A673 (cell line): ENCODE results near the gene AFAP1L1. TPM values are rescaled to one million over a fixed set of nuclear protein-coding genes. Genes with fewer than 3 reads are reported as not detected.

Experiments
- BruUV-seq: library from RNA; stranded (reverse); fragments of 400-500 nt; replicated peaks from 2 replicates; lab custom pipeline; 2021; lab: Mats Ljungman, UMichigan
- CTCF ChIA-PET: fragments of 300-600 bp; sonication (Branson Sonifier 250); formaldehyde crosslinking; loops from one replicate; lab custom pipeline; 2022; ENCODE audit warnings: antibody characterized with exemption; lab: Charles Lee
- POLR2A ChIA-PET: fragments of 300-600 bp; sonication (Branson Sonifier 250); formaldehyde crosslinking; loops from one replicate; lab custom pipeline; 2022; ENCODE audit warnings: antibody characterized with exemption; ENCODE audit not compliant: low non-redundant PET; lab: Charles Lee
- DNase-seq: peaks from one replicate; pipeline ENCODE4 v3.0.0-alpha.2; 2015; ENCODE audit warnings: low spot score
- H3K27ac ChIP-seq: fragments of 200-600 bp; sonication (generic); 2 replicates; pipeline ENCODE4 v1.5.1; 2016; ENCODE audit warnings: mixed run types, low read depth, mild to moderate bottlenecking, mixed read lengths, antibody characterized with exemption, low read length; ENCODE audit not compliant: poor library complexity, severe bottlenecking
- H3K27me3 ChIP-seq: fragments of 200-600 bp; sonication (generic); replicated peaks from 2 replicates; pipeline ENCODE4 v1.6.1; 2017; ENCODE audit warnings: mixed run types, low read depth, mild to moderate bottlenecking, mixed read lengths, antibody characterized with exemption, low read length; ENCODE audit not compliant: insufficient read depth, poor library complexity
- H3K36me3 ChIP-seq: fragments of 200-600 bp; sonication (generic); 2 replicates; pipeline ENCODE4 v1.6.1; 2016; ENCODE audit warnings: mixed run types, mild to moderate bottlenecking, mixed read lengths, antibody characterized with exemption, low read length; ENCODE audit not compliant: insufficient read depth, poor library complexity, severe bottlenecking
- H3K4me1 ChIP-seq: fragments of 200-600 bp; sonication (generic); 2 replicates; pipeline ENCODE4 v1.6.1; 2017; ENCODE audit warnings: mixed run types, mild to moderate bottlenecking, mixed read lengths, antibody characterized with exemption, low read length; ENCODE audit not compliant: insufficient read depth, poor library complexity, severe bottlenecking
- H3K4me3 ChIP-seq: fragments of 200-600 bp; sonication (generic); 2 replicates; pipeline ENCODE4 v1.5.1; 2016; ENCODE audit warnings: low read depth, mixed run types, mild to moderate bottlenecking, mixed read lengths, low read length; ENCODE audit not compliant: poor library complexity, severe bottlenecking
- H3K9me3 ChIP-seq: fragments of 200-600 bp; sonication (generic); 2 replicates; pipeline ENCODE4 v1.6.1; 2016; ENCODE audit warnings: mixed run types, low read depth, mild to moderate bottlenecking, mixed read lengths, antibody characterized with exemption, low read length; ENCODE audit not compliant: poor library complexity, severe bottlenecking
- EZH2 ChIP-seq: fragments of 200-600 bp; sonication (generic); IDR thresholded peaks from 2 replicates; pipeline ENCODE4 v1.6.1; 2017; ENCODE audit warnings: borderline replicate concordance, low read depth, mild to moderate bottlenecking, mixed read lengths, antibody characterized with exemption, low read length; ENCODE audit not compliant: poor library complexity, severe bottlenecking
- intact Hi-C: fragments of 100-400 bp; cut with micrococcal nuclease; formaldehyde crosslinking; loops from one replicate; pipeline ENCODE4 v1.10.0; 2022; ENCODE audit not compliant: unreplicated experiment
- total RNA-seq: library from RNA; stranded (reverse); gene quantifications from 2 replicates; pipeline ENCODE4 v1.2.3, GENCODE V29; 2021
- TF ChIP-seq, protein P1 (sequence below): fragments of 300-800, 200-600 bp; sonication (generic); conservative IDR thresholded peaks from 2 replicates; pipeline ENCODE4 v1.5.1; 2017; ENCODE audit warnings: low read depth, mild to moderate bottlenecking, antibody characterized with exemption, low read length, moderate library complexity, mixed read lengths

AFAP1L1 gene
- total RNA-seq, 1 experiment from 2014 or later = 0.21 TPM

DNA sequence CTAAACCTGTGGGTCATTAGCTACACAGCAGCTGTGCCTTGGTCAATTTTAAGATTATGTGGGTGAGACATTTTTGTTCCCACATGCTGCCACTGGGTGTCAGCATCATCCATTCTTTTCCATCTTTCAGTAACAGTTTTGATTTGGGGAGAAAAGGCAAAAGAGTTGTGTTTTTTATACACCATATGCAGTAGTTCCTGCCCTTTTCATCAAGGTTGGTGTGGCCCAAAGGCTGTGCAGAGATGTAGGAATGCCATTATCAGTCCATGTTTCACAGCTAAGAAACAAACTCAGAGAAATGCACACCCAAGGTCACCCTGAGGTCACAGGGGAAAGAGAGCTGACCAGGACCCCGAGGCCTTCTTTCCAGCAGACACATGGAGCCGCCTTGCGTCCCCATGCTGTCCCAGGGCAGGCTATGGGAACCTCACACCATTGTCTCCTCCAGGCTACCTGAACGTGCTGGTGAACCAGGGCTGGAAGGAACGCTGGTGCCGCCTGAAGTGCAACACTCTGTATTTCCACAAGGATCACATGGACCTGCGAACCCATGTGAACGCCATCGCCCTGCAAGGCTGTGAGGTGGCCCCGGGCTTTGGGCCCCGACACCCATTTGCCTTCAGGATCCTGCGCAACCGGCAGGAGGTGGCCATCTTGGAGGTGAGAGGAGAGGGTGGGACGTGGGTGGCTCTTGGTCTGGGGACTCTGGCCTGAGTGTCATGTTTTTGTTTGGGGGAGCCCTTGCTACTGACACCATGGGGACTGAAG, 45.8 kb downstream of the AFAP1L1 start:
- Histone ChIP-seq H3K36me3 (no peaks in the 10 kb centered on the region), H3K4me3 (no peak overlapping the region), H3K4me1 (peaks cover 11% of the 10 kb centered on the region), H3K27me3 (no peaks in the 10 kb centered on the region), H3K9me3 (no peaks in the 10 kb centered on the region), H3K27ac (no peak overlapping the region)
- POLR2A ChIA-PET = no interaction called here
- BruUV-seq = no TSS peak
- intact Hi-C loops = loop anchor here (2.0 to 10.0 kb wide), 3 partner anchors 53 to 247 kb away; no protein-coding TSS in a partner anchor
- TF ChIP-seq, protein P1, sequence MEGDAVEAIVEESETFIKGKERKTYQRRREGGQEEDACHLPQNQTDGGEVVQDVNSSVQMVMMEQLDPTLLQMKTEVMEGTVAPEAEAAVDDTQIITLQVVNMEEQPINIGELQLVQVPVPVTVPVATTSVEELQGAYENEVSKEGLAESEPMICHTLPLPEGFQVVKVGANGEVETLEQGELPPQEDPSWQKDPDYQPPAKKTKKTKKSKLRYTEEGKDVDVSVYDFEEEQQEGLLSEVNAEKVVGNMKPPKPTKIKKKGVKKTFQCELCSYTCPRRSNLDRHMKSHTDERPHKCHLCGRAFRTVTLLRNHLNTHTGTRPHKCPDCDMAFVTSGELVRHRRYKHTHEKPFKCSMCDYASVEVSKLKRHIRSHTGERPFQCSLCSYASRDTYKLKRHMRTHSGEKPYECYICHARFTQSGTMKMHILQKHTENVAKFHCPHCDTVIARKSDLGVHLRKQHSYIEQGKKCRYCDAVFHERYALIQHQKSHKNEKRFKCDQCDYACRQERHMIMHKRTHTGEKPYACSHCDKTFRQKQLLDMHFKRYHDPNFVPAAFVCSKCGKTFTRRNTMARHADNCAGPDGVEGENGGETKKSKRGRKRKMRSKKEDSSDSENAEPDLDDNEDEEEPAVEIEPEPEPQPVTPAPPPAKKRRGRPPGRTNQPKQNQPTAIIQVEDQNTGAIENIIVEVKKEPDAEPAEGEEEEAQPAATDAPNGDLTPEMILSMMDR = peak; percentile 79
- TF ChIP-seq EZH2 = no peak
- DNase-seq = peak; percentile 65
- CTCF ChIA-PET = interaction anchor here (0.6 to 1.3 kb wide), 3 partner anchors 42 to 249 kb away, joined by 4 to 18 read pairs (median 5); no protein-coding TSS in a partner anchor

DNA sequence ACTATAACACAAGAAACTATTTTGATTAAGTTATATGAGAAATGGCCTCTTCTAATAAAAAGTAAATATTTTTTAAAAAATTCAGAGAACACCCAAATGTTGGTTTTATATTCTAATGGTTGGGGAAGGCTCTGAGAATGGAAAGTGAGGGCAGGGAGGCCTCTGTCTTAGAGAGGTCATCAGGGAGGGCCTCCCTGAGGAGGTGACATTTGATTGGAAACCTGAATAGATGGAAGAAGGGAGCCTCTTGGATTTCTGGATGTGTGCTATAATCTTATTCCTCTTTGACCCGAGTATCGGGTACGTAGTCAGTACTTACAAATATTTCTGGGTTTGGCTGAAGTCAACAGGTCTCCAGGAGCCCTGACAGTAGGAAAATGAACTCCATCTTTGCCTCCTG, 47.5 kb downstream of the AFAP1L1 start:
- CTCF ChIA-PET = no interaction called here
- no peak for TF ChIP-seq EZH2
- TF ChIP-seq, protein P1 = no peak
- Histone ChIP-seq H3K9me3 (no peaks in the 10 kb centered on the region), H3K4me1 (peaks cover 11% of the 10 kb centered on the region), H3K27ac (no peak overlapping the region), H3K4me3 (no peak overlapping the region), H3K27me3 (no peaks in the 10 kb centered on the region), H3K36me3 (no peaks in the 10 kb centered on the region)
- DNase-seq = no peak
- no TSS peak for BruUV-seq
- intact Hi-C loops = loop anchor here (10.0 kb wide), 1 partner anchor 246 kb away; no protein-coding TSS in a partner anchor
- POLR2A ChIA-PET = no interaction called here

DNA sequence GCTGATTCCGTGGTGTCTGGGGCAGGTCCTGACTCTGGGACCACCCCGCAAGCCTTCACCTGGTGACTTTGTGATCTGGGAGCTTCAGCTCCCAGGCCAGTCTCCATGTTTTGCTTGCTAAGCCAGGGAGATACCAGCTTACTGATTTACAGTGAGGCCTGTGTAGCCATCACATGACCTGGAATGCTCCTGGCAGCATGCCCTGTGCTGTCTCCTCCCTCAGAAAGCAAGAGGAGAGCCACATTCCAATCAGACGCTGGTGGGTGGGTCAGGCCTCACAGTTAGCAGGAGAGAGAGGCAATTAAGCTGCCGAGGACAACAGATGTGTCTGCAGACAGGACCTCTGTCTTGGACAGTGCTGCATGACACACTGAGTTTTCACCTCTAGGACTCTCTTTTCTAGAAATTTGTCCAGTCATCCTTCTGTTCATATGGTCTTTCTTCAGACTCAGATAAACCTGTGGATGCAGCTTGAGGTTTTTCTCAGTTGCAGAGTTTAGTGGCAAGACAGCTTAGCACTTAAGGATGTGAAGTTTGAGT, 49.2 kb downstream of the AFAP1L1 start:
- POLR2A ChIA-PET = no interaction called here
- no peaks in the 10 kb centered on the region for H3K36me3 ChIP-seq
- TF ChIP-seq EZH2 = no peak
- TF ChIP-seq, protein P1 = no peak
- H3K9me3 ChIP-seq = no peaks in the 10 kb centered on the region
- no peaks in the 10 kb centered on the region for H3K27me3 ChIP-seq
- DNase-seq = peak; percentile 83
- H3K4me1 ChIP-seq = peaks cover 11% of the 10 kb centered on the region
- CTCF ChIA-PET = interaction anchor here (0.6 to 0.7 kb wide), 3 partner anchors 46 to 1294 kb away, joined by 3 to 12 read pairs (median 3); no protein-coding TSS in a partner anchor
- intact Hi-C loops = no loop called here
- BruUV-seq = no TSS peak
- no peak overlapping the region for H3K27ac ChIP-seq
- no peak overlapping the region for H3K4me3 ChIP-seq
